ENCODE measurements around the gene GCG.

The GCG gene

GRCh38 chr2:162123806-162124758 lies 28.0 kb downstream of the GCG start:
- no peak overlapping the region for H3K4me3 ChIP-seq (replicated peaks; ENCODE audit: insufficient read depth, low read length)
- DNase-seq (ENCODE audit: low read depth in 1 of 2, low spot score in 1 of 2), result no peak
- no peak overlapping the region for H3K27ac ChIP-seq (replicated peaks)
- TF ChIP-seq CTCF (IDR thresholded peaks at IDR 0.05; ENCODE audit: insufficient read depth, low read length), result peak; percentile 39
- TF ChIP-seq GABPA (IDR thresholded peaks at IDR 0.05; ENCODE audit: low read depth), result no peak
- H3K27me3 ChIP-seq (ENCODE audit: insufficient read depth, poor library complexity, severe bottlenecking), result no peaks in the 10 kb centered on the region

- no peak overlapping the region for H3K4me3 ChIP-seq (replicated peaks; ENCODE audit: insufficient read depth, low read length)
- DNase-seq (ENCODE audit: low read depth in 1 of 2, low spot score in 1 of 2), result no peak
- no peak overlapping the region for H3K27ac ChIP-seq (replicated peaks)
- no peak for TF ChIP-seq CTCF (IDR thresholded peaks at IDR 0.05; ENCODE audit: insufficient read depth, low read length)
- H3K27me3 ChIP-seq (ENCODE audit: insufficient read depth, poor library complexity, severe bottlenecking), result no peaks in the 10 kb centered on the region
Measured at GRCh38 chr2:162118166-162119031, 33.6 kb downstream of the GCG start.

GRCh38 chr2:162116352-162116751 lies 35.7 kb downstream of the GCG start:
- Histone ChIP-seq H3K27me3 (ENCODE audit: insufficient read depth, poor library complexity, severe bottlenecking) (no peaks in the 10 kb centered on the region), H3K4me3 (replicated peaks; ENCODE audit: insufficient read depth, low read length) (no peak overlapping the region), H3K27ac (replicated peaks) (no peak overlapping the region)
- DNase-seq (ENCODE audit: low read depth in 1 of 2, low spot score in 1 of 2), result no peak
- TF ChIP-seq GABPA (IDR thresholded peaks at IDR 0.05; ENCODE audit: low read depth) (no peak), POLR2AphosphoS5 (IDR thresholded peaks at IDR 0.05; ENCODE audit: low read depth) (no peak), SPI1 (IDR thresholded peaks at IDR 0.05; ENCODE audit: borderline replicate concordance, low read depth) (no peak), REST (IDR thresholded peaks at IDR 0.05; ENCODE audit: insufficient replicate concordance, low read depth) (no peak), CTCF (IDR thresholded peaks at IDR 0.05; ENCODE audit: insufficient read depth, low read length) (no peak)

- no peak for DNase-seq (ENCODE audit: low read depth in 1 of 2, low spot score in 1 of 2)
- Histone ChIP-seq H3K27me3 (ENCODE audit: insufficient read depth, poor library complexity, severe bottlenecking) (no peaks in the 10 kb centered on the region), H3K4me3 (replicated peaks; ENCODE audit: insufficient read depth, low read length) (no peak overlapping the region), H3K27ac (replicated peaks) (no peak overlapping the region)
- TF ChIP-seq POLR2AphosphoS5 (IDR thresholded peaks at IDR 0.05; ENCODE audit: low read depth) (no peak), REST (IDR thresholded peaks at IDR 0.05; ENCODE audit: insufficient replicate concordance, low read depth) (no peak), SPI1 (IDR thresholded peaks at IDR 0.05; ENCODE audit: borderline replicate concordance, low read depth) (no peak), GABPA (IDR thresholded peaks at IDR 0.05; ENCODE audit: low read depth) (no peak), CTCF (IDR thresholded peaks at IDR 0.05; ENCODE audit: insufficient read depth, low read length) (no peak)
Measured at GRCh38 chr2:162115076-162115475, 37.0 kb downstream of the GCG start.
